GM12878 (cell line): Measurements from ENCODE around the gene PRPSAP1. TPM values are rescaled to one million over a fixed set of nuclear protein-coding genes. Genes with fewer than 3 reads are reported as not detected.

Experiments
- ATAC-seq: fragments of 200-7000 bp; cut with Tn5 transposase; 3 replicates; pipeline ENCODE4 v1.9.1; 2020; ENCODE audit warnings: mild to moderate bottlenecking, moderate library complexity
- BruUV-seq: library from RNA; stranded (reverse); fragments of 400-500 nt; replicated peaks from 2 replicates; lab custom pipeline; 2021; lab: Mats Ljungman, UMichigan
- CTCF ChIA-PET: fragments of 300-600 bp; sonication (Branson Sonifier 250); formaldehyde crosslinking; extraction: SDS; loops from one replicate; lab custom pipeline; 2021; ENCODE audit warnings: inconsistent platforms; lab: Yijun Ruan, JAX
- POLR2A ChIA-PET: fragments of 350-600 bp; formaldehyde crosslinking; extraction: SDS; loops from one replicate; lab custom pipeline; 2021; ENCODE audit warnings: inconsistent platforms; lab: Charles Lee
- RAD21 ChIA-PET: fragments of 300-600 bp; sonication (Branson Sonifier 250); formaldehyde crosslinking; loops from one replicate; lab custom pipeline; 2023; ENCODE audit warnings: antibody characterized with exemption; ENCODE audit not compliant: unreplicated experiment; lab: Charles Lee
- SMC1A ChIA-PET: fragments of 300-600 bp; sonication (Branson Sonifier 250); formaldehyde crosslinking; loops from one replicate; lab custom pipeline; 2023; ENCODE audit not compliant: unreplicated experiment, uncharacterized antibody; lab: Charles Lee
- DNase-seq: peaks from one replicate; pipeline ENCODE4 v3.0.0-alpha.2; 2011; ENCODE audit warnings: low read depth, low spot score
- FAIRE-seq: peaks from 3 replicates; lab custom pipeline; 2011; peaks lifted over from hg19 to GRCh38; lab: Jason Lieb, UNC
- H2AFZ ChIP-seq: 2 replicates; pipeline ENCODE4 v1.6.0; 2011; ENCODE audit warnings: low read depth, low read length, control low read depth; ENCODE audit not compliant: control insufficient read depth
- H3K27ac ChIP-seq: 2 replicates; pipeline ENCODE4 v1.5.1; 2011; ENCODE audit warnings: control low read depth; ENCODE audit not compliant: control insufficient read depth, insufficient read depth
- H3K27me3 ChIP-seq, 2 experiments: replicated peaks in 1 of 2; 2 replicates each; pipeline versions ENCODE4 v1.6.0 to v1.6.1; 2011; ENCODE audit warnings: low read length in 1 of 2; ENCODE audit not compliant: control insufficient read depth in 2 of 2, insufficient read depth in 2 of 2
- H3K36me3 ChIP-seq, 2 experiments: 2 replicates each; pipeline ENCODE4 v1.5.1; 2011; ENCODE audit warnings: low read length in 1 of 2; ENCODE audit not compliant: control insufficient read depth in 2 of 2, insufficient read depth in 2 of 2
- H3K4me1 ChIP-seq: 2 replicates; pipeline ENCODE4 v1.6.1; 2011; ENCODE audit warnings: mild to moderate bottlenecking, low read length, moderate library complexity, mixed read lengths; ENCODE audit not compliant: control insufficient read depth, insufficient read depth
- H3K4me2 ChIP-seq: 2 replicates; pipeline ENCODE4 v1.6.0; 2011; ENCODE audit warnings: control low read depth; ENCODE audit not compliant: control insufficient read depth, insufficient read depth
- H3K4me3 ChIP-seq: fragments of 200-600 bp; sonication (generic); 2 replicates; pipeline ENCODE4 v1.5.1; 2016
- H3K79me2 ChIP-seq: 2 replicates; pipeline ENCODE4 v1.6.0; 2011; ENCODE audit warnings: low read length; ENCODE audit not compliant: control insufficient read depth, insufficient read depth
- H3K9ac ChIP-seq: 2 replicates; pipeline ENCODE4 v1.8.0; 2011; ENCODE audit warnings: low read length, control low read depth, mixed read lengths; ENCODE audit not compliant: control insufficient read depth, insufficient read depth
- H3K9me3 ChIP-seq: replicated peaks from 3 replicates; pipeline ENCODE4 v1.5.1; 2011; ENCODE audit warnings: mild to moderate bottlenecking, low read length; ENCODE audit not compliant: control insufficient read depth, insufficient read depth
- H4K20me1 ChIP-seq: 2 replicates; pipeline ENCODE4 v1.6.0; 2011; ENCODE audit not compliant: control insufficient read depth, insufficient read depth
- CUX1 ChIP-seq: IDR thresholded peaks from 2 replicates; pipeline ENCODE4 v1.6.1; 2012; ENCODE audit warnings: improper control_type of control experiment, low read depth, low read length; ENCODE audit not compliant: insufficient replicate concordance
- EED ChIP-seq: sonication (generic); IDR thresholded peaks from 2 replicates; pipeline ENCODE4 v1.6.1; 2016; ENCODE audit warnings: antibody characterized with exemption, low read depth
- GATAD2B ChIP-seq: fragments of 450-650 bp; conservative IDR thresholded peaks from 2 replicates; pipeline ENCODE4 v1.6.1; 2017; ENCODE audit warnings: low read depth, mild to moderate bottlenecking, moderate library complexity
- HDAC6 ChIP-seq: fragments of 200-600 bp; sonication (generic); IDR thresholded peaks from one replicate; pipeline ENCODE4 v1.8.0; 2017; ENCODE audit warnings: antibody characterized with exemption; ENCODE audit not compliant: unreplicated experiment
- JUND ChIP-seq: IDR thresholded peaks from 2 replicates; pipeline ENCODE4 v1.6.1; 2012; ENCODE audit warnings: low read depth, mild to moderate bottlenecking, low read length, improper control_type of control experiment, moderate library complexity
- NFYA ChIP-seq: IDR thresholded peaks from 2 replicates; pipeline ENCODE4 v1.6.1; 2011; ENCODE audit warnings: low read depth, mild to moderate bottlenecking, low read length, improper control_type of control experiment, borderline replicate concordance
- NR2F1 ChIP-seq: fragments of 450-650 bp; conservative IDR thresholded peaks from 2 replicates; pipeline ENCODE4 v1.6.1; 2017; ENCODE audit warnings: mild to moderate bottlenecking
- NRF1 ChIP-seq: conservative IDR thresholded peaks from 2 replicates; pipeline ENCODE4 v1.6.1; 2011; ENCODE audit warnings: mild to moderate bottlenecking, low read depth, low read length, improper control_type of control experiment
- POLR2A ChIP-seq: IDR thresholded peaks from 2 replicates; pipeline ENCODE4 v1.6.1; 2011; ENCODE audit warnings: low read depth, mild to moderate bottlenecking, low read length
- POLR2AphosphoS5 ChIP-seq: IDR thresholded peaks from 2 replicates; pipeline ENCODE4 v1.6.1; 2011; ENCODE audit warnings: mild to moderate bottlenecking, low read length, inconsistent platforms
- RCOR1 ChIP-seq: conservative IDR thresholded peaks from 2 replicates; pipeline ENCODE4 v1.6.1; 2012; ENCODE audit warnings: low read depth, low read length, improper control_type of control experiment
- YBX1 ChIP-seq: fragments of 450-650 bp; IDR thresholded peaks from 2 replicates; pipeline ENCODE4 v1.6.1; 2016; ENCODE audit warnings: antibody characterized with exemption
- ZNF274 ChIP-seq: IDR thresholded peaks from one replicate; pipeline ENCODE4 v1.8.0; 2011; ENCODE audit not compliant: insufficient read length, insufficient read depth
- WGBS: methylation state at CpG from one replicate; pipeline ENCODE4 v1.1.6; 2016; ENCODE audit warnings: low lambda C conversion rate; ENCODE audit not compliant: insufficient replicate concordance, insufficient coverage; ENCODE audit errors: missing lambda C conversion rate; 5-methylcytosine and 5-hydroxymethylcytosine counted together
- in situ Hi-C: fragments of 300-500 bp; cut with MboI; formaldehyde crosslinking; loops from 9 replicates; pipeline ENCODE4 v1.14.3; 2018; ENCODE audit warnings: mixed read lengths
- intact Hi-C: fragments of 100-400 bp; cut with micrococcal nuclease; formaldehyde crosslinking; loops from one replicate; pipeline ENCODE4 v1.14.2; 2022; ENCODE audit not compliant: unreplicated experiment
- polyA plus RNA-seq, 11 experiments: library from polyadenylated mRNA; depleted of rRNA in 4 of 11; unstranded in 6 of 11; stranded (reverse) in 5 of 11; fragments of >200 nt; fragmentation: Nextera tagmentation in 4 of 11; fragmentation: Illumina TruSeq in 1 of 11; extraction: Ambion mirVana in 4 of 11; extraction: Trizol in 1 of 11; gene quantifications; 1 replicate in 1 of 11; 2 replicates in 10 of 11; pipeline versions ENCODE4 v1.2.1 to v1.2.3, GENCODE V29; 2011 to 2016; ENCODE audit warnings: inconsistent platforms in 2 of 11, missing spikeins in 2 of 11, low read depth in 1 of 11
- total RNA-seq, 4 experiments: library from RNA; depleted of rRNA in 3 of 4; stranded (reverse); fragments of >200 nt in 3 of 4; fragmentation: Illumina TruSeq in 1 of 4; extraction: Trizol in 1 of 4; gene quantifications; 2 replicates each; pipeline versions ENCODE4 v1.2.1 to v1.2.3, GENCODE V29; 2013 to 2021

Gene PRPSAP1
- total and polyA plus RNA-seq, 10 of the 15 experiments (the other 5 are each of a cell fraction or from before 2014, with no cell fraction given) = 15.8 to 84.2 (median 44.2) TPM

GRCh38 chr17:76273445-76274111, 80.1 kb downstream of the PRPSAP1 start:
- CTCF ChIA-PET = interaction anchor here (0.9 to 10.6 kb wide), 11 partner anchors 9 to 259 kb away, joined by 3 to 160 read pairs (median 3); no protein-coding TSS in a partner anchor
- POLR2A ChIA-PET = interaction anchor here (0.6 to 17.9 kb wide), 7 partner anchors 11 to 369 kb away, joined by 3 to 427 read pairs (median 5); partner anchors contain the start of genes MRPL38, RNF157 and UBALD2
- Histone ChIP-seq H3K9me3 (no peaks in the 10 kb centered on the region), H3K9ac (peak overlapping the region; percentile 99), H3K27me3 (no peaks in the 10 kb centered on the region), H3K4me2 (peak overlapping the region; percentile 18; the same call in 1 of the 2 replicates), H3K4me3 (0 out of 2 replicates have a peak overlapping the region, but pooled peaks have one; percentile 58), H2AFZ (no peak overlapping the region), H3K79me2 (peaks cover 37% of the 10 kb centered on the region), H4K20me1 (no peaks in the 10 kb centered on the region), H3K27ac (peak overlapping the region; percentile 99), H3K4me1 (peaks cover 46% of the 10 kb centered on the region), H3K36me3 (no peaks in the 10 kb centered on the region; a peak in 1 of 4 replicates)
- in situ Hi-C loops (loop anchor here (25.0 kb wide), 2 partner anchors 1189 to 1889 kb away; partner anchors contain the start of gene SYNGR2), intact Hi-C loops (no loop called here)
- WGBS = 74% methylated on average over 26 of the region's 26 CpGs
- no TSS peak for BruUV-seq
- ATAC-seq (no peak), DNase-seq (no peak), FAIRE-seq (no peak)
- TF ChIP-seq HDAC6 (peak; percentile 7), GATAD2B (no peak), CUX1 (no peak), NR2F1 (no peak), JUND (no peak), YBX1 (no peak), RCOR1 (no peak), EED (no peak), POLR2AphosphoS5 (peak; percentile 13; the same call in 1 of the 2 replicates), NRF1 (no peak), POLR2A (peak; percentile 62), ZNF274 (no peak), NFYA (no peak)
- SMC1A ChIA-PET = interaction anchor here (0.7 to 10.2 kb wide), 10 partner anchors 12 to 153 kb away, joined by 3 to 152 read pairs (median 8); partner anchors contain the start of gene UBALD2
- RAD21 ChIA-PET = interaction anchor here (1.0 to 18.5 kb wide), 6 partner anchors 10 to 150 kb away, joined by 3 to 419 read pairs (median 60); partner anchors contain the start of gene UBALD2
